ENCODE data around the gene BRSK2.

The BRSK2 gene

DNA sequence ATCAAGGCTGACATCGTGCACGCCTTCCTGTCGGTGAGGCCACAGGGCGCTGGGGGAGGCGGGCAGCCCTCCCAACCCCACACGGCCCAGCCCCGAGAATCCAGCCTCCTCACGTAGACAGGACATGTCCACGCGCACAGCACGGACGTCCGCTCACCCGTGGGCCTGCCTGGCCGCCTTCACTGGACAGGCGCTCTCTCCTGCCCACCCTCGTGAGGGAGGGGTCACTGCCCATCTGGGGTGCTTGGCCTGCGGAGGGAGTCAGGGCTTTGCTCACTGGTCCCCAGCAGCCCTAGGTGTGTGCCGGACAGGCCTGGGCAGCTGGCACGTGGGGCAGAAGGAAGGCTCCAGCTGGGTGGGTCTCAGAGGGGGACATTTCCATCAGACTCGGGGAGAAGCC is 64.8 kb downstream of the BRSK2 start:
- DNase-seq, result no peak

DNA sequence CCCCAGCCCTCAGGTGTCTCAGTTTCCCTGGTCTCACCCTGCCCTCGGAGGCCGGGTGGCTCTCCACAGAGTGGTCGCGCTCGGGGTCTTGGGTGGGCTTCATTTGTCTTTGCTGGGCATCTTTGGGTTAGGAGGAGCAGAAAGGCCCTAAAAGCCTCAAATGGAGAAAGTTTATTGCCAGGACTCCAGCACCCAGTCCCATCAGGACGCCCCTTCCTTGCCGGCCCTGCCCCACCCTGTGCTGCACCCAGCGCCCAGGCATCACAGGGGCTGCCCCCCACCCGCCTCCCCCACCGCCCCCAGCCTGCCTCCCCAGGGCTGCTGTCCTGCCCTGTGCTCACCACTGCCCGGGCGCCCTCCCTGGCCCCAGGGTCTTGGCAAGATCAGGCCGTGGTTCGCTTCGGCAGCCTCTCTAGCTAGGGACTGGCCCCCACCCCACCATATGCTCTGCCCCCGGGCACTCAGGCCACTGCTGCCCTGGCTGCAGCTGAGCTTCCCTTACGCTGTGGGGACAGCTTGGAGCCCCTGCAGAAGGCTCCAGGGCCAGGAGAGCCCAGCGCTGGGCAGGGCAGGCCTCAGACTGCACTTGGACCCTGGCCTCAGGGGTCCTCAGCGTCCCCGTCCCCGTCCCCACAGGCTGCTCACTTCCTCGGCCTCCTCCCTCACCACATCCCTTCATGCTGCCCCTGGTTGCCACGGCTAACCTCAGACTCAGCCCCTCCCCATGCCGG is 65.5 kb downstream of the BRSK2 start:
- no peak for DNase-seq

DNA sequence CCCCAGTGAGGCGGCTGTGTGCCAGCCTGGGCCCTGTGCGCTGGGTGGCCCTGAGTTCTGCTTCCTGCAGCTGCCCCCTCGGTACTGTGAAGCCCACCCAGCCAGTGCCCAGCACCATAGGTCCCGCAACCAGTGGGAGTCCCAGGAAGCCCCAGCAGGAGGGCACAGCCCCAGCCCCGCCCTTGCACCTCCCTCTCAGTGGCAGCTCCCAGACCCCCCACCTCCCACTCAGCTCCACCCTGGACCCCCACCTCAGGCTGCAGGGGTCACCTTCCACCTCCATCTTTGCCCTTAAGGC is 66.0 kb downstream of the BRSK2 start:
- DNase-seq, result no peak

DNA sequence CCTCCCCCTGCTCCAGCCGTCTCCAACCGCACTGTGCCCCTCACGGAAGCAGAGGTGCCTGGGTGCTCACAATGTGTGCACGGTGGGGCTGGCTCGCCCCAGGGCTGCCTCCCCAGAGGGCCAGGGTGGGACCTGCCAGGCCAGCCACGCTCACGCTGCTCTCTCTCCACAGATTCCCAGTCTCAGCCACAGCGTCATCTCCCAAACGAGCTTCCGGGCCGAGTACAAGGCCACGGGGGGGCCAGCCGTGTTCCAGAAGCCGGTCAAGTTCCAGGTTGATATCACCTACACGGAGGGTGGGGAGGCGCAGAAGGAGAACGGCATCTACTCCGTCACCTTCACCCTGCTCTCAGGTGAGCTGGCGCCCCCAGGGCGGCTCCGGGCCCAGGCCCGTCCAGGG is 66.4 kb downstream of the BRSK2 start:
- no peak for DNase-seq

DNA sequence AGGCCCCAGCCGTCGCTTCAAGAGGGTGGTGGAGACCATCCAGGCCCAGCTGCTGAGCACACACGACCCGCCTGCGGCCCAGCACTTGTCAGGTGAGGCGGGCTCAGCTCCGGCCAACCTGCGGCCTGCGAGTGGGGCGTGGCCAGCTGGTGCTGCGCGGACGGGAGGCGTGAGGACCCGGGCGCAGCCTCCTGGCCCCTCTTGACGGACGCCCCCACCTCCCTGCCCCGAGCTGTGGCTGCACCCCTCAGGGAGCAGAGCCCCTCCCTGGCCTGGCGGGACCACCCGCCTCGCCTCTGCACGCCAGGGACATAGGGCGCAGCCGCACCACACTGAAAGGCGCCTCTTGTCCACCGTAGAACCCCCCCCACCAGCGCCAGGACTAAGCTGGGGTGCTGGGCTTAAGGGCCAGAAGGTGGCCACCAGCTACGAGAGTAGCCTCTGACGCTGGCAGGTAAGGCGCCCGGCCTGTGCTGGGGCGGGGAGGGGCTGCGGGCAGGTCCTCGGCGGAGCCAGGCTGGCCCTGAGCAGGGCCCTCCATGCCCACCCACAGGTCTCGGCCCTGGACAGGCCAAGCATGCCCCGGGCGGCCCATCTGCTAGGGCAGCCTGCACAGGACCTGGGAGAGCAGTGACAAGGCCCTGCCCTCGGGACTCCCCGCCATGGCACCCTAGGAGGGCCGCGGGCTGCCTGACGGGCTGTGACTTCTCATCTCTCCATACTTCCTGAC is 67.0 kb downstream of the BRSK2 start:
- DNase-seq, result no peak

DNA sequence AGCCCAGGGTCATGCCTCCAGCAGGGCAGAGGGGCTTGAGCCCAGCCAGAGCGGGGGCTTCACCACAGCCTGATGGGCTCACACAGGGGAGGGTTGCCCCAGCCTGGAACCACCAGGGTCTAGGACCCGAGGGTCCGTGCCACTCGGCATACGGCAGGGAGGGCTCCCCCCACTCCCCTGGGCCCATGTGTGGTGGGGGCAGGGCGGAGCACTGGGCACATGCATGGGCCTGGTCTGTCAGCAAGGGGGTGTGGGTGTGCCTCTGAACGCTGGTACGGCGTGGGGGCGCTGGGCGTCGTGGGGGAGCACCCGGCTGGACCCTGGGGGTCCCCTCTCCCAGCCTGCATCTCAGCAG is 67.6 kb downstream of the BRSK2 start:
- DNase-seq, result no peak

DNA sequence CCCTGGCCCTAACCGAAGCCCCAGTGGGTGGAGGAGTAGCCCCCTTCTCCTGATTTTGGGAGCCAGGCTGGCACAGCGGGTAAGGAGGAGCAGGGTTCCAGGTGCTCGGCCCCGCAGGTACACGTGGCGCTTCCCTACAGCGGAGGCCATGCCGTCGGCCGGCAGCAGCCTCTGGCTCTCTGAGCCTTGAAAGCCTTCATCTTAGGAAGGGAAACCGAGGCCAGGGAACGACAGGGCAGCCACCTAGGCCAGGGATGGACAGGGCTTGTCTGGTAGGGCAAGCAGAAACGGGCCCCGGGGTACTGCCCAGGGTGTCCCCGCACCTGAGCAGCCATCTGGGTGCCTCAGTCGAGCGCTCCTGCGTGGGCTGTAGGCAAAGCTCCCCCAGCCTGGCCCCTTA is 68.1 kb downstream of the BRSK2 start:
- no peak for DNase-seq

DNA sequence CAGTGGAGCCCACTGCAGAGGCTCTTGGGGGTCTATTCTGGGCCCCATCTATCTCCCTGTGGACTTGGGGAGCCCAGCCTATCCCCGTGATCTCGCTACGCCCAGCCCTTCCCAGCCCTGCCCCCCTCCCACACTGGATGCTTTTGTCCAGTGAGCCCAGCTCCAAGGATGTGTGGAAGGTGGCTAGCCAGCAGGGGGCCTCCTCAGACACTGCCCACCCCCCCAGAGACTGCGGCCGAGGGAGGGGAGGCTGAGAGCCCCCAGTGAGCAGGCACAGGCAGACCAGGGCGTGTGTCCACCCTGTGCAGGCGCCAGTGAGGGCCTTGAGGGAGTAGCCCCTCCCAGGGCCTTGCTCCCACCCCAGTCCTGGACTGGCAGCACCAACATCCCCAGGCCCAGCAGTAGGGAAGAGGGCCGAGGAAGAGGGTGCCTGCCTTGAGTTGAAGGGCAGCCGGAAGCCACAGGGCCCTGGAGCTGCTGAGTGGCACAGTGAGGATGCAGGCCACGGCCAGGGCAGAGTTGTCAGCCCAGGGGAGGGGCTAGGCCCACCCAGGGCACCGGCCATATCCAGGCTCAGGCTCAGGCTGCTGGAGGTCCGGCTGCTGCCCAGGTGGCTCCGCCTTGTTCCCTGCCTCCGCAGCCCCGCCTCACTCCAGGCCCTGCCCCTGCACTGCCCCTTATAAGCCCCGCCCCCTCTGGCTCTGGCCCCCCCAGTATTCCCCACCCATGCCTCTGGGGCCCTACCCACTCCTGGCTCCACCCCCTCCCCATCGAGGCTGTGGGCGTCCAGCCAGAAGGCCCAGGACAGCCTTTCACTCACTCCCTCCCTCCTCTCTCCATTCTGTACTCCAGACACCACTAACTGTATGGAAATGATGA is 68.8 kb downstream of the BRSK2 start:
- no peak for DNase-seq

DNA sequence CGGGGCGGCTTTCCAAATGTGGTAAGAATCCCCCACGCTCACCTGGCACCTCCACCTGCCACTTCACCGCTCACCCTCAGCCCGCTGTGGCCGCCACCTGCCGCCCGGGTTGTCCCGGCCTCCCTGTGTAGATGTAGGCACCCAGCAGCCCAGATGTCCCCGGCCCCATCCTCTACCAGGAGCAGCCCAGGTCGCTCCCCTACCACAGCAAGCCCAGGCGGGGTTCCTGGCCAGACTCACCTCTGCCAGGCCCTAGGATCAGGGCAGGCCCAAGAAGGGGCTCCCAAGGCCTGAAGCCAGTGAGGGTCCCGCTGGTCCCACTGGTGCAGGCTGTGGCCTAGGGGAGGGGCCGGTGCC is 69.5 kb downstream of the BRSK2 start:
- no peak for DNase-seq

DNA sequence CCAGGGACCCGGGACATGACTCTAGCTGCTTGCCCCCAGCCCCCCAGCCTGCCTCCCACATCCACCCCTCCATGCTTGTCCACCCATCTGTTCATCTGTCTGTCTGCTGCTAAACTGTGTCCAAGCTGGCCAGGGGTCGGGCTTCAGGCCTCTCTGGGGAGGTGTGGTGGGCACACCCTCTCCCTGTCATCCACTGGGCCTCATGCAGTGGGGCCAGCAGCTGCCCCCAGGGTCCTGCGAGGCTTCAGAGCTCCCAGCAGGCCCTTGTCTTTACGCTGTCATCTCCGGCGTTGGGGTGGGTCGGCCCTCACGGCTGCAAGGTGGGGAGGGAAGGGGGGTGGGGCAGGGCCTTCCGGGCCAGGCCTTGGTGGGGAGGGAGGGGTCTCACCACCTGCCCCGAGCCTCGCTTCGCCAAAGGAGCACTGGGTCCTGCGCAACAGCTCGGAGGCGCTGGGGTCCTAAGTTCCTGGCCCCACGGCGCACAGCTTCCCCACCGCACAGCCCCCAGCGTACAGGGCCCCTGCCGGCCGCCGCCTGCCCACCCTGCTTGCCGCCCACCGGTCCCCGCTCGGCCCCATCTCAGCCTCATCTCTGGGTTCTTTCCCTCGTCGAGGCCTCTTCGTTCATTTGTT is 70.1 kb downstream of the BRSK2 start:
- no peak for DNase-seq

DNA sequence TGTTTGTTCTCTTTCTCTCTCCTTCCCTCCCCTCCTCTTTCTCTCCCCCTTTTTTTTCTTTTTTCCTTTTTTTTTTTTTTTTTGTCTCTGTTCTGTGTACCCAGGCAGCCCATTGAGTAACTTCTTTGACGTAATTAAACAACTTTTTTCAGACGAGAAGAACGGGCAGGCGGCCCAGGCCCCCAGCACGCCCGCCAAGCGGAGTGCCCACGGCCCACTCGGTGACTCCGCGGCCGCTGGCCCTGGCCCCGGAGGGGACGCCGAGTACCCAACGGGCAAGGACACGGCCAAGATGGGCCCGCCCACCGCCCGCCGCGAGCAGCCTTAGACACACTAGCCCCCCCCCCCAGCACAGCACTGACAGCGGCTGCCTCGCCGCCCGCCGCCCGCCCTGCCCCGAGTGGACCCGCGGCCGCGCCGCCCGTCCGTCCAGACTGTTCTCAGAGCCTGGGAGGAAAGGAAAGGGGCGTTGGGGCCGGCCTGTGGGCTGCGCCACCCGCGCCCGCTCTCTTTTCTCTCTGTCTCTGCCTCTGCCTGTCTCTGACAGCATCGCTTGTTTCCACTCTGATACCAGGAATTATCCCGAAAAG is 70.8 kb downstream of the BRSK2 start:
- no peak for DNase-seq

DNA sequence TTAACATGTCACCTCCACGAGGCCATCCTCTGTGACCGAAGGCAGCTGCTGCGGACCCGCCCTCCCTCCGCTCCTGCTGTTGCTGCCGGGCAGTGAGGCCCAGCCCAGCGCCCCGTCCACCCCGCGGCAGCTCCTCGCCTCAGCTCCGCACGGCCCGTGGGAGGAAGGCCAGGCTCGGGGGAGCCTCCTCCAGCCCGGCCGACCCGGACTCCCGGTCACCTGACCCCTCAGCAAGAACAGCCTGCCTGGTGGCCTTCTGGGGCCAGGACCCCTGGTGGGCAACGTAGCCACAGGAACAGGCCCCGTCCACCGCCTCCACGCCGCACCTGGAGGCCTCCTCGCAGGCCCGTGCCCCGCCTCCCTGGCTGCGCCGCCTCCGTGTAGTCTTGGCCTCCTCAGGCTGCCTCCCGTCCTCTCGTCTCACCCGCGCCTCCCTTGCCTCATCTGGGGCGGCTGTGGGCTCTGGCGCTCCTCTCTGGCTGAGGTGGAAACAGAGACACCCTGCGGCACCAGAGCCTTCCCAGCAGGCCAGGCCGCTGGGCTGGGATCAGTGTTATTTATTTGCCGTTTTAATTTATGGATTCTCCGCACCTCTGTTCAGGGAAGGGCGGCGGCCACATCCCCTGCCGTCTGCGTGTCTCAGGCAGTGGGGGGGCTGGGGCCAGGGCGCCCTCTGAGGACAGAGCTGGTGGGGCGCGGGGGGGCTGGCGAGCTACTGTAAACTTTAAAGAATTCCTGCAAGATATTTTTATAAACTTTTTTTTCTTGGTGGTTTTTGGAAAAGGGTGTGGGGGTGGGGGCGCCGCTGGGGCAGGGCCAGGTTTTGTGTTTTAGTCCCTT is 71.5 kb downstream of the BRSK2 start:
- DNase-seq, result no peak

DNA sequence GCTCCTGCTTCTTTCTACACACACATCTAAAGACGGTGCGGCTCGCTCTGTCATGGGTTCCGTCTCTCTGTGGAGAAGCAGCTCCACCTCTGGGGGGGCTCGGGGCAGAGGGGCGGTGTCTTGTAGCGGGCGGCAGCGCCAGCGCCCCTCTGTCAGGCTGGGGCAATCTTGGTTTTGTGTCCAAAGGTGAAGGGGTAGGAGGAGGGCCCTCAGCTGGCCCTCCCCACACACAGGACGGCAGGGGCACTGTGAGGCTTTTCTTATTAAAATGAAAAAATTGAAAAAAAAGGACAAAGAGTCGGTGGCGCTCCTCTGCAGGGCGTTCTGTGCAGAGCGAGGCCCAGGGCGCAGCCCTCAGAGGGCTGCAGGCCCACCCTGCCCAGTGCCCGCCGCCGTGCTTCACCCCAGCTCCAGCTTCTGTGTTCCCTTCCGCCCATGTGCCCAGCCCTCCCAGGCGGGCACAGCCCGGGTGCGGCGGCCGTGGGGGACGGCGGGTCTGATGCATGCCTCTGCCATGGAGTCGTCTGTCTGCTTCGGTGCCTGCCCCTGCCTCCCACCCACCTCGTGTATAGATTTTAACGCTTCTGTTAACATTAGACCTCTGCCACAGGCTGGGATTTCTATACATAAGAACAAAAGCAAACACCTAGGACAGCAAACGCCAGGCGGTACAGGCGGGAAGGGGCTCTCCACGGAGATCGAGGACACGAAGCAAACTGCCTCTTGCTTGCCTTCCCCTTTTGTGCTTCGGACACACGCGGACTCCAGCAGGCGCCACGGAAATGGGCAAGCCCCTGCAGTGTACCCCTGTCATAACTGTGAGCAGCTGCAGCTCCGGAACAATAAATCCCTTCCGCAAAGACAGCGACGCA is 72.3 kb downstream of the BRSK2 start:
- no peak for DNase-seq

DNA sequence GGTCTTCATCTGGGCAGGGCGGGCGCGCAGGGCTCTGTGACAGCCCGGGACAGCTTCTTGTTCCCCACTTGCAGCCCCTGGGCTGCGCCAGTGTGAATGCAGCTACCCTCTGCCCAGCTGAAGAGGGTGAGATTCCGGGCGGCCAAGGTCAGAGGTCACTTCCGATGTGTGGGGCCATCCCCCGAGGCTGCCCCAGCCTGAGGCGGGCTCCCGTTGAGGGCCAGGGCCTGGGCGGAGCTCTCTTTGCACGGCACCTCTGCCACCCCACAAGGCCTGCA is 72.9 kb downstream of the BRSK2 start:
- no peak for DNase-seq

DNA sequence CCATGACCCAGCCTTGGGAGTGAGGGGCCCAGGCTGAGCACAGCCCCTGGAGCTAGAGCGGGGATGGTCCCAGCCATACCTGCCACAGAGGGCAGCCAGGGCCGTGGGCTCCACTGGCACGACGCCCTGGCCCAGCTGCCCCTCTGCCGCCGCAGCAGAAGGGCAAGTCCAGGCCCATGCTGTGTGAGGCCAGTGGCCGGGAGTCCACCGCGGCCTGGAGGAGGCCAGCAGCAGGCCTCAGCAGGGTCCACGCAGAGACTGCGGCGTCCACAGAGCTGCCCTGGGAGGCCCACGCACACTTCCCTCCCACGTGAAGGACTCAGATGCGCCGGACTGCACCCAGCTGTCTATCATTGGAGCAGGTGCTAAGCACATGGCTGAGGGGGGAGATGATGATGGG is 73.3 kb downstream of the BRSK2 start:
- DNase-seq, result no peak

DNA sequence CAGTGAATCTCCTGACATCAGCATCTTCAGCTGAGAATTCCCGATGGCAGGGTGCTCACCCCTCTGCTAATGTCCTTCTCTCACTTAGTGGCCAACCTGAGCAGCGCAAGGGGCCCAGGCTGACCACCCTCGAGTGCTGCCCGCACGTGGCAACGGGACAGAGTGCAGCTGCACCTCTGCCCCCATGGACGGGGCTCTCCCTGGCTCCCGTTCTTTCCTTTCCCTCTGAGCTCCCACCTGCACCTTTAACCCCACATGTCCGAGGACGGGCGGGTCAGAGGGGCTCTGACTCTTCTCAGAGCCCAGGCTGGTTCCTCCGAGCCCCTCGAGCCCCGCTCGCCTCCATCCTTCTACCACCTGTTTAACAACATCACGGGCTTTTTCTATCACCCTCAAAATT is 77.0 kb downstream of the BRSK2 start:
- no peak for DNase-seq

DNA sequence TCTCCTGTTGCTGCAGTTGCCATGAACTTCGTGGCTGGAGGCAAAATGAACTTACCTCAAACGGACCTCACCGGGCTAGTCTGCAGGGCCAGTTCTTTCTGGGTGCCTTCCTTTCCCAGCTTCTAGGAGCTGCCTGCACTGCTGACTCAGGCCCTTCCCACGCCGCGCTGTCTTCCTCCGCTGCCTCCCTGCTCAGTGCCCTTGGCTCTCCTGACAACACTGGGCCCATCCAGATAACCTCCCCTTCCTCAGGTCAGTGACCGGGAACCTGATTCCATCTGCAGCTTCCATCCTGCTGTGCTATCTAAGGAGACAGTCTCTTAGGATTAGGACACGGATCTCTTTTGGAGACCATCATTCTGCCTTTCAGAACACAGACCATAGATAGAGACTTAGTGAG is 77.5 kb downstream of the BRSK2 start:
- DNase-seq, result no peak

DNA sequence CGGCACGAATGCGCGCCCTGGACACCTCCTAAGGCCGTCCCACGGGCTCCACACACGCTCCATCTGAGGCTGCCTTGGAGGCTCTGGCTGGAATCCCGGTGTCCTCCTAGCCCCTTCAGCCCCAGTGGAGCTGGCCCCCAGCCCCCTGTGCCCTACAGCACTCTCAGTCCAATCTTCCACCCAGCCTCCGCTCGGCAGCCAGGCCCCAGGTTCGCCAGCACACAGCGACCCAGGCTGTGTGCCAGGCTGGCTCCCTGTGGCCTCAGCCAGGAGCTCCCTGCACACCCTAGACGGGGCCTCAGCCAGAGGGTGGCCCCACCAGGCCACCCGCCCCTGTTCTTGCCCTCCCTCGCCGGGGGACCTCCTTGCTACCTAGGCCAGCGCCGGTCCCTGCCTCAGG is 78.3 kb downstream of the BRSK2 start:
- DNase-seq, result no peak

DNA sequence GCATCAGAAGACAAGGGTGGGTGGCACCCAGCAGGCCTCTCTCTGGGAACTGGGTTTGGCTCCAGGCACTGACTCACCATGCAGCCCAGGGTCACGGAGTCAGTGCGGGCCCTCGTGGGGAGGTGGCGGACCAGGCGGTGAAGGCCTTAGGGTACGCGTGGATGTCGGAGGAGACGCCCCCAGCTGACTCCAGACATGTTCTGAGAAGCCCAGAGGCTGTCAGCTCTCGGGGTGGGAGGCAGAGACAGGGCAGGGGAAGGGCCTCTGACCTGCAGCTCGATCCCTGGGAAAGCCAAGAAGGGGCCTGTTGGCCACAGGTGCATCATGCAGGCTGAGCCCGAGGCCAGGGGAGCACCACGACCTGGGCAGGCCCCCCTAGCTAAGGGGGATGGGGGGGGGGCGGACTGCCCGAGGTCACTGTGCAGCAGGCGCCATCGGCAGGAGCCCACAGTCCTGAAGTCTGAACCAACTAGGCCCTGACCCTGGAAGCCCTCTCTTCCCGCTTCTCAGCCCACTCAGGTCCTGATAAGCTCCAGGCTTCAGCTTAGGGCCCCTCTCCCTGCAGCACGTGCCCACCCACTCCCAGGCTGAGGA is 78.8 kb downstream of the BRSK2 start:
- DNase-seq, result no peak

DNA sequence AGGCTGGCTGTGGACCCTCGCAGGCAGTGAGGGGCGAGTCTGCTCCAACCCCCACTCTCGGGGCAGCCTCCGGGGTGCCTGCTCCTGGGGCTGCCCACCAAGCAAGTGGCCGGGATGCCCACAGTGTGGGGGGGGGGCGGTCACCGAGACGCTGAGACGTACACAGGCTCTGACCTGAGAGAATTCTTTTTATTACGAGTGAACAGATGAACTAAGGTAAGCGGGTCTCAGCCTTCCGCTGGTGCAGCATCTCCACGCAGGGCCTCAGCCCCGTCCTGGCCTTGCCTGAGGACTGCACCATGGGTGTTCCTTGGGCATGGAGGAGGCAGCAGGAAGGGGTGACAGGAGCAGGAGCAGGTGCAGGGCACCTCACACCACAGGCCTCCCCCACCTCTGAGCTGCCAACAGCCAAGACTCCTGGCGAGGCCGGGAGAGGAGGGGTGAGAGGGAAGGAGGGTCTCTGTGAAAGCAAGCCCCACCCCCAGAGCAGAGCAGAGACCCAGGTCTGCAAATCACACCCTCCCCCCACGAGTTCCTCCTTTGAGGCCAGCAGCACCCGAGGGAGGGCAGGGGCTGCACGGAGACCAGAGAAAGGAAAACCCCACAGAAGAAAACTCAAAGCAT is 79.7 kb downstream of the BRSK2 start:
- DNase-seq, result no peak

Data from activated CD4-positive, alpha-beta T cell treated with anti-CD3 and anti-CD28 coated beads for 1 hour (primary cell).